22Rv1 (cell line): ENCODE results near the gene UNC13B.
"Not testable (repeated sequence)": the region's sequence is repeated elsewhere in the genome, so short reads cannot be mapped to it uniquely, and the experiment has no call there.

Experiments used
- H3K27ac ChIP-seq: fragments of 450-650 bp; 2 replicates; pipeline ENCODE4 v1.5.1; 2017
- ZFX ChIP-seq: fragments of 450-650 bp; IDR thresholded peaks from 2 replicates; pipeline ENCODE4 v1.6.1; 2017; ENCODE audit warnings: antibody characterized with exemption, borderline replicate concordance
- TF ChIP-seq, protein P1 (sequence below): fragments of 450-650 bp; IDR thresholded peaks from 2 replicates; pipeline ENCODE4 v1.5.1; 2017; ENCODE audit warnings: mild to moderate bottlenecking

UNC13B gene

DNA sequence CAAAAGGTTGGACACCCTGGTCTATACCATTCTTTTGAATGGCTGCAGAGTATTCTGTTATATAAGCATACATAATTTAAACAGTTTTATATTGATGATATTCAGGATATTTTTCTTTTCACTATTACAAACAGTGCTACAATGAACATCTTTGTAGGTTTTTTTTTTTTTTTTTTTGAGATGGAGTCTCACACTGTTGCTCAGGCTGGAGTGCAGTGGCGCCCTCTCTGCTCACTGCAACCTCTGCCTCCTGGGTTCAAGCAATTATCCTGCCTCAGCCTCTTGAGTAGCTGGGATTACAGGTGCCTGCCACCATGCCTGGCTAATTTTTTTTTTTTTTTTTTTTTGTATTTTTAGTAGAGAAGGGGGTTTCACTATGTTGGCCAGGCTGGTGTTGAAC is 5.6 kb downstream of the UNC13B start:
- TF ChIP-seq, protein P1, sequence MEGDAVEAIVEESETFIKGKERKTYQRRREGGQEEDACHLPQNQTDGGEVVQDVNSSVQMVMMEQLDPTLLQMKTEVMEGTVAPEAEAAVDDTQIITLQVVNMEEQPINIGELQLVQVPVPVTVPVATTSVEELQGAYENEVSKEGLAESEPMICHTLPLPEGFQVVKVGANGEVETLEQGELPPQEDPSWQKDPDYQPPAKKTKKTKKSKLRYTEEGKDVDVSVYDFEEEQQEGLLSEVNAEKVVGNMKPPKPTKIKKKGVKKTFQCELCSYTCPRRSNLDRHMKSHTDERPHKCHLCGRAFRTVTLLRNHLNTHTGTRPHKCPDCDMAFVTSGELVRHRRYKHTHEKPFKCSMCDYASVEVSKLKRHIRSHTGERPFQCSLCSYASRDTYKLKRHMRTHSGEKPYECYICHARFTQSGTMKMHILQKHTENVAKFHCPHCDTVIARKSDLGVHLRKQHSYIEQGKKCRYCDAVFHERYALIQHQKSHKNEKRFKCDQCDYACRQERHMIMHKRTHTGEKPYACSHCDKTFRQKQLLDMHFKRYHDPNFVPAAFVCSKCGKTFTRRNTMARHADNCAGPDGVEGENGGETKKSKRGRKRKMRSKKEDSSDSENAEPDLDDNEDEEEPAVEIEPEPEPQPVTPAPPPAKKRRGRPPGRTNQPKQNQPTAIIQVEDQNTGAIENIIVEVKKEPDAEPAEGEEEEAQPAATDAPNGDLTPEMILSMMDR, result peak; percentile 45
- peak overlapping the region; percentile 90 for H3K27ac ChIP-seq

DNA sequence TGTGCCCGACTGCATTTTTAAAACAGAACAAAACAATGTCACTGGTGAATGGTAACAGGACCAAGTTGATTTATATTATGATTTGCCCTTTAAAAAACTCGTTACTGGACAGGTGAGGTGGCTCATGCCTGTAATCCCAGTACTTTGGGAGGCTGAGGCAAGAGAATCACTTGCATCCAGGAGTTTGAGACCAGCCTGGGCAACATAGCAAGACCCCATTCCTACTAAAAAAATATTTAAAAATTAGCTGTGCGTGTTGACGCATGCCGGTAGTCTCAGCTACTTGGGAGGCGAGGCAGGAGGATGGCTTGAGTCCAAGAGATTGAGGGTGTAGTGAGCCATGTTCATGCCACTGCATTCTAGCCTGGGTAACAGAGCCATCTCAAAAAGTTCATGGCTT is 7.2 kb downstream of the UNC13B start:
- H3K27ac ChIP-seq, result peak overlapping the region; percentile 90
- TF ChIP-seq, protein P1, result no peak
- no peak for TF ChIP-seq ZFX

DNA sequence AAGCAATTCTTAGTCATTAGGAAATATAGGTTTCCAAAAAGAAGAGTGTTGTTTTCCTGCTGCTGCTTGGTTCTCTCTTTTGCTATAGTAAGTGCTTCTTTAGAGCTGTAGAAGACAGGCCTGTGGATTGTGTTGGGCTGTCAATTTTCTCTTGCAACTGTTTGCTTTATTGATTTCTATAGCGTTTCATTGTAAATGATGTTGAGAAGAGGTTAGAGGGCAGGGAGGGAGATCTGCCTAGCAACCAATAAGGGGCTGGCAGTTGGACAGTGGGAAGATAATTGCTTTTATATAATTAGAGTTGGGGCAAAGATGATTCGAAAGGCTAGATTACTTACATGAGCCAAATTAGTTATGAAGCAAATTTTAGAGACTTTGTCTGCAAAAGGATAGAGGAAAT is 11.1 kb downstream of the UNC13B start:
- TF ChIP-seq, protein P1, result no peak
- no peak for TF ChIP-seq ZFX
- H3K27ac ChIP-seq, result peak overlapping the region; percentile 93

DNA sequence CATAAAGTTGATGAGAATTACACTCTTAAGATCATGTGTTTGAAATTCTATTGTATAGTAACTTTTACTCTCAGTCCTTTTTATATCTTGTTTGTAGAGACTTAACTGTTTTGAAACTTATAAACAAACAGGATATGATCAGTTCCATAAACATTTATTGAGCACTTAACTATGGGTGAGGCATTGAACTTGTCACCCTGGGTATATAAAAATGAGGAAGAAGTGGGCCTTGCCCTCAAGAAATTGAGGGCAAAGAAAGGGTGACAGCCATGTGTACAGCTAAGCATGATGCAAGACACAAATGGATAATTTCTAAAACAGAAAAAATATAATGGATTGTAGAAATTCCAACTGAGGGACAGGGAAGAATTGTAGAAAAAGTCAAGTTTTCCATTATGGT is 15.7 kb downstream of the UNC13B start:
- peak overlapping the region; percentile 93 for H3K27ac ChIP-seq
- TF ChIP-seq, protein P1, result no peak
- TF ChIP-seq ZFX, result no peak

DNA sequence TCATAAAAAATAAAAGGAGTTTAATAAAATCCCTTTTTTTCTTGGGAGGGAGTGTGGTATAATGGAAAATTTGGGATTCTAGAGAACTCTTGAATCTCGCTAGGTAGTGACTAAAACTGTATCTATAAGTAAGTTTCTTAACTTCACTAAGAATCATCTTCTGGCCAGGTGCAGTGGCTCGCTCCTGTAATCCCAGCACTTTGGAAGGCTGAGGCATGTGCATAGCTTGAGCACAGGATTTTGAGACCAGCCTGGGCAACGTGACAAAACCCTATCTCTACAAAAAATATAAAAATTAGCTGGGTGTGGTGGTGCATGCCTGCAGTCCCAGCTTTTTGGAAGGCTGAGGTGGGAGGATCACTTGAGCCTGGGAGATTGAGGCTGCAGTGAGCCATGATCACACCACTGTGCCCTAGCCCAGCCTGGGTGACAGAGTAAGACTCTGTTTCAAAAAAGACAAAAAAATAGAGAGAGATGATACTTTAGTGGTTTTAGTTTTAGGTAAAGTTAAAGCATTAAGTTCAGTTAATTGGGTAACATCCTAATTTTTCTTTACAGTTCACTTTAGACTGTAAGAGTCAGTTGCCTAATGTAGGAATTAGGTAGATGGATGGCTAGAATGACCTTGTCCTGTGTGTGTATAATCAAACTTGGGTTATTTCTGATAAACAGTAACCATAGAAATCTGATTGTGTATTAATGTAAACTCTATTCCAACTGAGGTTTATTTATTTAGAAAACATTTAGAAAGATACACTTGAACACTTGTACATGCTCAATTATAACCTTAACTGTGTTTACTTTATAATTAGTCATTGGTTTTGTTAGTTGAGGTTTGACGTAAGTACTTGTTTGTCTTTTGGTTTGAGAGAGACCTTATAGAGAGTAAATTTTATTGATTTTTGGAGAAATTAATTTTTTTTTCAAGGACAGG is 17.8 kb downstream of the UNC13B start:
- H3K27ac ChIP-seq, result peak overlapping the region; percentile 93
- TF ChIP-seq, protein P1, result no peak
- no peak for TF ChIP-seq ZFX

DNA sequence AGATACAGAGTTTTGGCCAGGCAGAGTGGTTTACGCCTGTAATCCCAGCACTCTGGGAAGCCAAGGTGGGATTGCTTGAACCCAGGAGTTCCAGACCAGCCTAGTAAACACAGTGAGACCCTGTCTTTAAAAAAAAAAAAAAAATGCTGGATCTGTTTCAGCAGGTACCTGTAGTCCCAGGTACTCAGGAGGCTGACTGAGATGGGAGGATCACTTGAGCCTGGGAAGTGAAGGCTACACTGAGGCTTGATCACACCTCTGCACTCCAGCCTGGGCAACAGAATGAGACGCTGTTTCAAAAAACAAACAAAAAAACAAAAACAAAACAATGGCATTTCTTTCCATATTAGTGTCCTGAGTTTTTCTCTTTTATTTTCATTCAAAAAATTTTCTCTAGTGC is 19.0 kb downstream of the UNC13B start:
- H3K27ac ChIP-seq, result peak overlapping the region; percentile 93
- TF ChIP-seq ZFX, result no peak
- TF ChIP-seq, protein P1, result no peak

DNA sequence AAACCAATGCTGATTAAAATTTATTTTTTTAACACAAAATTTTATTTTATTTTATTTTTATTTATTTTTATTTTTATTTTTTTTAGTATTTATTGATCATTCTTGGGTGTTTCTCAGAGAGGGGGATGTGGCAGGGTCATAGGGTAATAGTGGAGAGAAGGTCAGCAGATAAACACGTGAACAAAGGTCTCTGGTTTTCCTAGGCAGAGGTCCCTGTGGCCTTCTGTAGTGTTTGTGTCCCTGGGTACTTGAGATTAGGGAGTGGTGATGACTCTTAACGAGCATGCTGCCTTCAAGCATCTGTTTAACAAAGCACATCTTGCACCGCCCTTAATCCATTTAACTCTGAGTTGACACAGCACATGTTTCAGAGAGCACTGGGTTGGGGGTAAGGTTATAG is 20.6 kb downstream of the UNC13B start:
- H3K27ac ChIP-seq, result peak overlapping the region; percentile 93

DNA sequence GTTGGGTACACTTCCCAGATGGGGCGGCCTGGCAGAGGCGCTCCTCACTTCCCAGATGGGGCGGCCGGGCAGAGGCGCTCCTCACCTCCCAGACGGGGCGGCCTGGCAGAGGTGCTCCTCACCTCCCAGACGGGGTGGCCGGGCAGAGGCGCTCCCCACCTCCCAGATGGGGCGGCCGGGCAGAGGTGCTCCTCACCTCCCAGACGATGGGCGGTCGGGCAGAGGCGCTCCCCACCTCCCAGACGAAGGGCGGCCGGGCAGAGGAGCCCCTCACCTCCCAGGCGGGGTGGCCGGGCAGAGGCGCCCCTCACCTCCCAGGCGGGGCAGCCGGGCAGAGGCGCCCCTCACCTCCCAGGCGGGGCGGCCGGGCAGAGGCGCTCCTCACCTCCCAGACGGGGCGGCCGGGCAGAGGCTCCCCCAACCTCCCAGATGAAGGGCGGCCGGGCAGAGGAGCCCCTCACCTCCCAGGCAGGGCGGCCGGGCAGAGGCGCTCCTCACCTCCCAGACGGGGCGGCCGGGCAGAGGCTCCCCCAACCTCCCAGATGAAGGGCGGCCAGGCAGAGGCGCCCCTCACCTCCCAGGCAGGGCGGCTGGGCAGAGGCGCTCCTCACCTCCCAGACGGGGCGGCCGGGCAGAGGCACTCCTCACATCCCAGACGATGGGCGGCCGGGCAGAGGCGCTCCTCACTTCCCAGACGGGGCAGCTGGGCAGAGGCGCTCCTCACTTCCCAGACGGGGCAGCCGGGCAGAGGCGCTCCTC is 21.4 kb downstream of the UNC13B start:
- not testable (repeated sequence) for H3K27ac ChIP-seq

DNA sequence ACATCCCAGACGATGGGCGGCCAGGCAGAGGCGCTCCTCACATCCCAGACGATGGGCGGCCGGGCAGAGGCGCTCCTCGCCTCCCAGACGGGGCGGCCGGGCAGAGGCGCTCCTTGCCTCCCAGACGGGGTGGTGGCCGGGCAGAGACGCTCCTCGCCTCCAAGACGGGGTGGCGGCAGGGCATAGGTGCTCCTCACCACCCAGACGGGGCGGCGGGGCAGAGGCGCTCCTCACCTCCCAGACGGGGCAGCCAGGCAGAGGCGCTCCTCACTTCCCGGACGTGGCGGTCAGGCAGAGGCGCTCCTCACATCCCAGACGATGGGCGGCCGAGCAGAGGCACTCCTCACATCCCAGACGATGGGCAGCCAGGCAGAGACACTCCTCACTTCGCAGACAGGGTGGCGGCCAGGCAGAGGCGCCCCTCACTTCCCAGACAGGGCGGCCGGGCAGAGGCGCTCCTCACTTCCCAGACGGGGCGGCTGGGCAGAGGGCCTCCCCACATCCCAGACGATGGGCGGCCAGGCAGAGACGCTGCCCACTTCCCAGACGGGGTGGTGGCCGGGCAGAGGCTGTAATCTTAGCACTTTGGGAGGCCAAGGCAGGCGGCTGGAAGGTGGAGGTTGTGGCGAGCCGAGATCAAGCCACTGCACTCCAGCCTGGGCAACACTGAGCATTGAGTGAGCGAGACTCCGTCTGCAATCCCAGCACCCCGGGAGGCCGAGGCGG is 22.1 kb downstream of the UNC13B start:
- H3K27ac ChIP-seq, result not testable (repeated sequence)
